ENCODE data around the gene BTBD8. TPM values are rescaled to one million over a fixed set of nuclear protein-coding genes. Genes with fewer than 3 reads are reported as not detected.

BTBD8 gene
- polyA plus RNA-seq, 6 donors from 2014 or later = 0.25 to 0.79 (median 0.50) TPM; not detected in 1

GRCh38 chr1:92105546-92106081, 25.5 kb downstream of the BTBD8 start:
- Mint-ChIP-seq H3K27ac (no peak overlapping the region), H3K36me3 (no peaks in the 10 kb centered on the region), H3K4me3 (no peak overlapping the region), H3K27me3 (no peaks in the 10 kb centered on the region), H3K4me1 (no peaks in the 10 kb centered on the region), H3K9me3 (no peaks in the 10 kb centered on the region)
- no peak for ATAC-seq (ENCODE audit: low read depth in 2 of 2)
- DNase-seq = no peak

- no peak overlapping the region for H3K27ac Mint-ChIP-seq
- H3K4me1 Mint-ChIP-seq = no peaks in the 10 kb centered on the region
- ATAC-seq (ENCODE audit: low read depth in 2 of 2) (no peak), DNase-seq (no peak)
- no peak overlapping the region for H3K4me3 Mint-ChIP-seq
- no peaks in the 10 kb centered on the region for H3K36me3 Mint-ChIP-seq
- H3K9me3 Mint-ChIP-seq = no peaks in the 10 kb centered on the region
- no peaks in the 10 kb centered on the region for H3K27me3 Mint-ChIP-seq
Measured at GRCh38 chr1:92108631-92109030, 28.5 kb downstream of the BTBD8 start.

- Mint-ChIP-seq H3K9me3 (no peaks in the 10 kb centered on the region), H3K4me3 (no peak overlapping the region), H3K4me1 (no peaks in the 10 kb centered on the region), H3K27ac (peak overlapping the region in 1 of 6 donors; percentile 1), H3K27me3 (no peaks in the 10 kb centered on the region), H3K36me3 (no peaks in the 10 kb centered on the region)
- DNase-seq (no peak), ATAC-seq (ENCODE audit: low read depth in 2 of 2) (no peak)
Measured at GRCh38 chr1:92117526-92117925, 37.4 kb downstream of the BTBD8 start.

GRCh38 chr1:92118826-92119225, 38.7 kb downstream of the BTBD8 start:
- DNase-seq (no peak), ATAC-seq (ENCODE audit: low read depth in 2 of 2) (no peak)
- Mint-ChIP-seq H3K27ac (no peak overlapping the region), H3K27me3 (no peaks in the 10 kb centered on the region), H3K36me3 (no peaks in the 10 kb centered on the region), H3K4me1 (no peaks in the 10 kb centered on the region), H3K9me3 (no peaks in the 10 kb centered on the region), H3K4me3 (no peak overlapping the region)

- Mint-ChIP-seq H3K27me3 (peaks cover 0 to 5% (median 0%) of the 10 kb centered on the region in 3 donors), H3K4me3 (no peak overlapping the region), H3K4me1 (no peaks in the 10 kb centered on the region), H3K9me3 (no peaks in the 10 kb centered on the region), H3K36me3 (no peaks in the 10 kb centered on the region), H3K27ac (no peak overlapping the region)
- ATAC-seq (ENCODE audit: low read depth in 2 of 2) = no peak
- DNase-seq = no peak
Measured at GRCh38 chr1:92123868-92124267, 43.7 kb downstream of the BTBD8 start.

- Mint-ChIP-seq H3K4me3 (no peak overlapping the region), H3K27ac (no peak overlapping the region)
Measured at GRCh38 chr1:92125204-92125603, 45.1 kb downstream of the BTBD8 start.

GRCh38 chr1:92126088-92126487, 45.9 kb downstream of the BTBD8 start:
- Mint-ChIP-seq H3K36me3 (no peaks in the 10 kb centered on the region), H3K9me3 (no peaks in the 10 kb centered on the region), H3K27ac (no peak overlapping the region), H3K4me3 (no peak overlapping the region), H3K27me3 (peaks cover 0 to 5% (median 0%) of the 10 kb centered on the region in 3 donors), H3K4me1 (no peaks in the 10 kb centered on the region)
- no peak for DNase-seq
- no peak for ATAC-seq (ENCODE audit: low read depth in 2 of 2)

More at GRCh38 chr1:92125204-92125603, 45.1 kb downstream of the BTBD8 start:
- DNase-seq = no peak
- ATAC-seq (ENCODE audit: low read depth in 2 of 2) = no peak
- Mint-ChIP-seq H3K9me3 (no peaks in the 10 kb centered on the region), H3K27me3 (peaks cover 0 to 5% (median 0%) of the 10 kb centered on the region in 3 donors), H3K4me1 (no peaks in the 10 kb centered on the region), H3K36me3 (no peaks in the 10 kb centered on the region)

GRCh38 chr1:92134331-92134730, 54.2 kb downstream of the BTBD8 start:
- ATAC-seq (ENCODE audit: low read depth in 2 of 2) (no peak), DNase-seq (no peak)
- Mint-ChIP-seq H3K27ac (peak overlapping the region in 2 of 6 donors; percentile 12 to 28), H3K4me1 (no peaks in the 10 kb centered on the region), H3K9me3 (no peaks in the 10 kb centered on the region), H3K36me3 (peaks cover 0 to 6% of the 10 kb centered on the region in 2 donors), H3K27me3 (no peaks in the 10 kb centered on the region), H3K4me3 (no peak overlapping the region)

GRCh38 chr1:92136341-92136740, 56.2 kb downstream of the BTBD8 start:
- no peak for ATAC-seq (ENCODE audit: low read depth in 2 of 2)
- H3K9me3 Mint-ChIP-seq = no peaks in the 10 kb centered on the region
- DNase-seq = no peak
- H3K4me3 Mint-ChIP-seq = no peak overlapping the region
- no peak overlapping the region for H3K27ac Mint-ChIP-seq
- no peaks in the 10 kb centered on the region for H3K4me1 Mint-ChIP-seq
- H3K36me3 Mint-ChIP-seq = peaks cover 0 to 6% of the 10 kb centered on the region in 2 donors
- no peaks in the 10 kb centered on the region for H3K27me3 Mint-ChIP-seq

- no peaks in the 10 kb centered on the region for H3K4me1 Mint-ChIP-seq
- ATAC-seq (ENCODE audit: low read depth in 2 of 2) (no peak), DNase-seq (no peak)
- H3K9me3 Mint-ChIP-seq = peaks cover 13 to 44% (median 24%) of the 10 kb centered on the region in 7 donors
- H3K27ac Mint-ChIP-seq = no peak overlapping the region
- no peaks in the 10 kb centered on the region for H3K27me3 Mint-ChIP-seq
- H3K4me3 Mint-ChIP-seq = no peak overlapping the region
- peaks cover 13 to 14% of the 10 kb centered on the region in 2 donors for H3K36me3 Mint-ChIP-seq
Measured at GRCh38 chr1:92154934-92155333, 74.8 kb downstream of the BTBD8 start.

- ATAC-seq (ENCODE audit: low read depth in 2 of 2) (no peak), DNase-seq (no peak)
- H3K4me3 Mint-ChIP-seq = no peak overlapping the region
- no peaks in the 10 kb centered on the region for H3K4me1 Mint-ChIP-seq
- H3K27me3 Mint-ChIP-seq = no peaks in the 10 kb centered on the region
- H3K27ac Mint-ChIP-seq = peak overlapping the region in 1 of 6 donors; percentile 25
- H3K9me3 Mint-ChIP-seq = peaks cover 20 to 64% (median 36%) of the 10 kb centered on the region in 7 donors
- H3K36me3 Mint-ChIP-seq = peaks cover 34 to 40% of the 10 kb centered on the region in 2 donors
Measured at GRCh38 chr1:92159593-92159992, 79.4 kb downstream of the BTBD8 start.

- ATAC-seq (ENCODE audit: low read depth in 2 of 2) (no peak), DNase-seq (no peak)
- peaks cover 5 to 23% (median 9%) of the 10 kb centered on the region in 7 donors for H3K9me3 Mint-ChIP-seq
- H3K4me1 Mint-ChIP-seq = no peaks in the 10 kb centered on the region
- H3K27me3 Mint-ChIP-seq = no peaks in the 10 kb centered on the region
- peaks cover 17 to 22% of the 10 kb centered on the region in 2 donors for H3K36me3 Mint-ChIP-seq
- no peak overlapping the region for H3K4me3 Mint-ChIP-seq
- H3K27ac Mint-ChIP-seq = no peak overlapping the region
Measured at GRCh38 chr1:92165389-92165788, 85.2 kb downstream of the BTBD8 start.

- H3K4me1 Mint-ChIP-seq = no peaks in the 10 kb centered on the region
- H3K9me3 Mint-ChIP-seq = peaks cover 0 to 10% (median 1%) of the 10 kb centered on the region in 7 donors
- DNase-seq = no peak
- no peak overlapping the region for H3K27ac Mint-ChIP-seq
- ATAC-seq (ENCODE audit: low read depth in 2 of 2) = no peak
- H3K27me3 Mint-ChIP-seq = no peaks in the 10 kb centered on the region
- H3K4me3 Mint-ChIP-seq = no peak overlapping the region
- peaks cover 6% of the 10 kb centered on the region in 2 donors for H3K36me3 Mint-ChIP-seq
Measured at GRCh38 chr1:92167151-92167550, 87.0 kb downstream of the BTBD8 start.

- ATAC-seq (ENCODE audit: low read depth in 2 of 2) (no peak), DNase-seq (no peak)
- no peaks in the 10 kb centered on the region for H3K27me3 Mint-ChIP-seq
- H3K9me3 Mint-ChIP-seq = peaks cover 0 to 4% (median 0%) of the 10 kb centered on the region in 7 donors
- no peaks in the 10 kb centered on the region for H3K36me3 Mint-ChIP-seq
- no peak overlapping the region for H3K4me3 Mint-ChIP-seq
- no peak overlapping the region for H3K27ac Mint-ChIP-seq
- H3K4me1 Mint-ChIP-seq = no peaks in the 10 kb centered on the region
Measured at GRCh38 chr1:92168657-92169056, 88.5 kb downstream of the BTBD8 start.

Data from naive B cell (primary cell).